Activated naive CD4-positive, alpha-beta T cell treated with anti-CD3 and anti-CD28 coated beads, Interleukin-2, amount 50 U/mL, for 24 hours (primary cell): Measurements from ENCODE around the gene ARL8B.
"Not testable (repeated sequence)": the region's sequence is repeated elsewhere in the genome, so short reads cannot be mapped to it uniquely, and the experiment has no call there.

Experiments used
- H3K27ac Mint-ChIP-seq: one replicate; pipeline ENCODE4 v1.8.0; 2021; ENCODE audit warnings: mild to moderate bottlenecking, mixed read lengths
- H3K27me3 Mint-ChIP-seq: one replicate; pipeline ENCODE4 v1.8.0; 2021; ENCODE audit warnings: mixed read lengths
- H3K36me3 Mint-ChIP-seq: one replicate; pipeline ENCODE4 v1.8.0; 2021; ENCODE audit warnings: mixed read lengths
- H3K4me1 Mint-ChIP-seq: one replicate; pipeline ENCODE4 v1.8.0; 2021; ENCODE audit warnings: mixed read lengths
- H3K4me3 Mint-ChIP-seq: one replicate; pipeline ENCODE4 v1.8.0; 2021; ENCODE audit warnings: mild to moderate bottlenecking, mixed read lengths
- H3K9me3 Mint-ChIP-seq: one replicate; pipeline ENCODE4 v1.8.0; 2021; ENCODE audit warnings: mixed read lengths

ARL8B gene

DNA sequence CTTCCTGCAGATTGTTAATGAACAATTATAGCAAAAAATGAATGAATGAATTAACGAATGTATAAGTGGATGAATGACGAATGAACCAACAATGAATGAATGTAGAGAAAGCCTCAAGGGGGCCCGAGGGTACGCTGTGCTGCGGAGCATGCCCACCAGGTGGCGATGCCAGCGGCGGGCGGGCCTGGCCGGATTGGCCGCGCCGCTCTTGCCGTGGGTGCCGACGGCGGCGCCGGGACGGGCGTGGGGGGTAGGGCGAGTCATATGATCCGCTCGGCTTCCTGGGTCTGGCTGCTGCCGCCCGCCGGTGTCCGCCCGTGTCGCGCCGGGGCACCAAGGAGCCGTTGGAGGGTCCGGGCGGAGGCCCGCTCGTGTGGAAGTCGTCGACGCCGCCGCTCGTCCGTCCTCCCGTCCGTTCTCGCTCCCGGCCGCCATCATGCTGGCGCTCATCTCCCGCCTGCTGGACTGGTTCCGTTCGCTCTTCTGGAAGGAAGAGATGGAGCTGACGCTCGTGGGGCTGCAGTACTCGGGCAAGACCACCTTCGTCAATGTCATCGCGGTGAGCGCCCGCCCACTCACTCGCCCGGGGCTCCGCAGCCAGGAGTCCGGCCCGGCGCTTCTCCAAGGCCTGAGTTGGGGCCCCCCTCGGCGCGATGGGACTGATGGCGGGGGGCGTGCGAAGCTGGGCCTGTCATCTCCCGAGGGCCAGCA is at the start of gene ARL8B:
ARL8B (plus strand) TSS at position 263 of the 711 bp plus-strand sequence; CDS start at position 437, 174 bp downstream.
- Mint-ChIP-seq H3K4me1 (peaks cover 48% of the 10 kb centered on the region), H3K27ac (peak within 1 kb of the TSS; percentile 93), H3K4me3 (peak within 1 kb of the TSS; percentile 98), H3K9me3 (no peaks in the 10 kb centered on the region), H3K36me3 (peaks cover 2% of the 10 kb centered on the region), H3K27me3 (no peaks in the 10 kb centered on the region)

- Mint-ChIP-seq H3K27me3 (peaks cover 1% of the 10 kb centered on the region), H3K27ac (no peak overlapping the region), H3K4me3 (no peak overlapping the region), H3K36me3 (no peaks in the 10 kb centered on the region), H3K4me1 (no peaks in the 10 kb centered on the region), H3K9me3 (no peaks in the 10 kb centered on the region)
Observed at GRCh38 chr3:5073374-5074085, 48.6 kb upstream of the ARL8B start.

- Mint-ChIP-seq H3K36me3 (no peaks in the 10 kb centered on the region), H3K9me3 (no peaks in the 10 kb centered on the region), H3K4me1 (no peaks in the 10 kb centered on the region), H3K4me3 (no peak overlapping the region), H3K27ac (no peak overlapping the region), H3K27me3 (no peaks in the 10 kb centered on the region)
Observed at GRCh38 chr3:5078151-5078550, 43.9 kb upstream of the ARL8B start.

DNA sequence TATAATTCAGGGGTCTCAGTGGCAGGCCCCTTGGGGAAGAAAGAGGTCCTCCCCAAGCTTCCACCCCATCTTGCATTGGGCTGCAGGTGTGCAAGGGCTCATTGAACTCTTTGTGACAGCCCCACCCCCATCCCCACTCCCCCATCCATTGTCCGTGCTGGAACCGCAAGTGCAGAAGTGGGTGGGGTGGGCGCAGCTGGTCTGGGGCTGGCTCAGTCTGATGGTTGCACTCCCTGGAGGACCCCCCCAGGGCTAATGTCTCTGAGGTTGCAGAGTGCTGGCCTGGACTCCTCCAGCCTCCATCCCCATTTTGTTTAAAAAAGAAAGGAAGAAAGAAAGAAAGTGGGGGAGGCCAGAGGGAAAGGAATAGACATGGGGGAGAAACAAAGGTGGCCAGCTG is 42.3 kb upstream of the ARL8B start:
- no peak overlapping the region for H3K4me3 Mint-ChIP-seq
- no peak overlapping the region for H3K27ac Mint-ChIP-seq
- H3K27me3 Mint-ChIP-seq: no peaks in the 10 kb centered on the region
- no peaks in the 10 kb centered on the region for H3K36me3 Mint-ChIP-seq
- no peaks in the 10 kb centered on the region for H3K4me1 Mint-ChIP-seq
- H3K9me3 Mint-ChIP-seq: no peaks in the 10 kb centered on the region

DNA sequence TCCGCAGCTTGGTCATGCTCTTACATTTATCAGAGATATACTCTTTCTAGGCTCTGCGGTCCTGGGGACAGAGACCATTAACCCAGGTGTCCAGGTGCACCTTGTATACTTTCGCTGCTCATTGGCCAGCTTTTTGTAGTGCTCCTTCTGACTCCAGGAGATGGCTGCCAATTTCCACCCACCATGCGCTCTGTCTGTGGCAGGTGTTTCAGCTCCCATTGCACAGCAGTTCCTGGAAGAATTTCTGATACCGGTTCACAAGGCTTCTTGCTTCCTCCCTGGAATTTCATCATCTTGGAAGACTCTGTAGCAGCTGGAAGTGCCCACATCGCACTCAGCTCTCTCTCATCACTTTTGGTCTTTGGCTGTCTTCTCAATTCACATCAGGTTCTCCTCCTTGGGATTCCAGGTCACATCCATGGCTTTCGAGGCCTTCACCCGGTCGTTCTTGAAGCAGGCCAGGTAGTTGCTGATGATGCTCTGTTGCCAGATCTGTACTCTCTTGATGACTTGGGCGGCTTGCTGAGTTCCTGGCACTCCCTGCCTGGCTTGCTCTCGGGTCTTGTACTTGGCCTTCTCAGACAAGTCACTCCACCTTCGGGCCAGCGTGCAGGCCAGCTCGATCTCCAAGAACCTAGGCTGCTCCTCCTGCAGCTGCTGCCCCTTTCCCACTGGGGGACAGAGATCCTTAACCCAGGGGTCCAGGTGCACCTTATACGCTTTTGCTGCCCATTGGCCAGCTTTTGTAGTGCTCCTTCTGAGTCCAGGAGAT is 41.1 kb upstream of the ARL8B start:
- Mint-ChIP-seq H3K27me3 (no peaks in the 10 kb centered on the region), H3K27ac (no peak overlapping the region), H3K9me3 (no peaks in the 10 kb centered on the region), H3K4me3 (no peak overlapping the region), H3K36me3 (no peaks in the 10 kb centered on the region), H3K4me1 (no peaks in the 10 kb centered on the region)

DNA sequence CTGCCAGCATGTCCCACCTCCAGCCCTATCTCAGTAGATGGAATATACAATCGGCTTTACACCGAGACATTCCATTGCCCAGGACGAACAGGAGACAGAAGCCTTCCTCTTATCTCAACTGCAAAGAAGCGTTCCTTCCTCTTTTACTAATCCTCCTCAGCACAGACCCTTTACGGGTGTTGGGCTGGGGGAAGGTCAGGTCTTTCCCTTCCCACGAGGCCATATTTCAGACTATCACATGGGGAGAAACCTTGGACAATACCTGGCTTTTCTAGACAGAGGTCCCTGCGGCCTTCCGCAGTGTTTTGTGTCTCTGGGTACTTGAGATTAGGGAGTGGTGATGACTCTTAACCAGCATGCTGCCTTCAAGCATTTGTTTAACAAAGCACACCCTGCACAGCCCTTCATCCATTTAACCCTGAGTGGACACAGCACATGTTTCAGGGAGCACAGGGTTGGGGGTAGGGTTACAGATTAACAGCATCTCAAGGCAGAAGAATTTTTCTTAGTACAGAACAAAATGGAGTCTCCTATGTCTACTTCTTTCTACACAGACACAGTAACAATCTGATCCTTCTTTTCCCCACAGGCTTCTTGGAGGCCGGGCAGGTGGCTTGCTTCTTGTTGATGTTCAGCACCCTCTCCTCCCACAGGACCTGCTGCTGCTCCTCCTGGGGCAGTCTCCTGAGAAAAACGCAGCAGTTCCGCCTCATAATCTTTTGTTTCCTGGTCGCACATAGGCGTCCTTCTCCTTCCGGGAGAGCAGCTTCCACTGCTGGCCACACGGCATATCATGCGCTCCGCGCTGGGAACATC is 39.9 kb upstream of the ARL8B start:
- H3K27ac Mint-ChIP-seq: not testable (repeated sequence)

DNA sequence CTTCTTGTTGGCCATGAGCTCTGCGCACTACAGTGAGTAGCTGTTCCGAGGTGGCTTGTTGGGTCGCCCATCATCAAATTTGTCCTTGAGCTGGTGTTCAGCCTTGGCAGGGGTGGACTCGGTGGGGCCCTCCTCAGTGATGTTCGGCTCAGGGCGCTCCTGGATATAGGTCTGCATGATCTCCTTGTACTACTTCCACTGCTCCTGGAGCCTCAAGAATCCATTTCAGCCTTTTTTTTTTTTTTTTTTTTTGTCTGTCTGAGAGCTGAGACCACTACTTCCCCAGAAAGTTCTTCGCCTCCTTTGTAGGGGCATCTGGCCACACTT is 39.3 kb upstream of the ARL8B start:
- no peaks in the 10 kb centered on the region for H3K36me3 Mint-ChIP-seq

More for the DNA sequence above, 39.9 kb upstream of the ARL8B start:
- H3K4me1 Mint-ChIP-seq, H3K4me3 Mint-ChIP-seq, H3K9me3 Mint-ChIP-seq, H3K27me3 Mint-ChIP-seq, H3K36me3 Mint-ChIP-seq: not testable (repeated sequence)

DNA sequence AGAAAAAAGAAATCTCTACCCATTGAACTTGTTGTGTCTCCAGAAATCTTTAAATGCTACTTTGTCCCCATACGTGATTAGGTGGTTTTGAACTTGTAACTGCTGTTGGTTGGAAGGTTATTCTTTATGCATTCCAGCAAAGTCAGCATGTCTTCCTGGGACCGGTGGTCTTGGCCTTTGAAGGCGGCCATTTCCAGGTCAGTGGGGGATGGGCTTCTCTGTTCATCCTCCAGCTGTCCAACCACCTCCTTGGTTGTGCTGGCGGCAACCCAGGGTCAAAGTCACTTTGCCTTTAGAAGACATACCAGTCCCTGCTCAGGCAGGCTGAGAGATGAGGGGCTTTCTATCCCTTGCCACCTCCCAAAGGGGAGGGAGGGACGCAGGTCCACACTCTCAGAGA is 37.9 kb upstream of the ARL8B start:
- Mint-ChIP-seq H3K9me3 (no peaks in the 10 kb centered on the region), H3K4me1 (no peaks in the 10 kb centered on the region), H3K27me3 (no peaks in the 10 kb centered on the region), H3K36me3 (no peaks in the 10 kb centered on the region), H3K4me3 (no peak overlapping the region), H3K27ac (no peak overlapping the region)

More for the DNA sequence above, 39.3 kb upstream of the ARL8B start:
- Mint-ChIP-seq H3K27me3 (no peaks in the 10 kb centered on the region), H3K27ac (no peak overlapping the region), H3K9me3 (no peaks in the 10 kb centered on the region), H3K4me1 (no peaks in the 10 kb centered on the region), H3K4me3 (no peak overlapping the region)

DNA sequence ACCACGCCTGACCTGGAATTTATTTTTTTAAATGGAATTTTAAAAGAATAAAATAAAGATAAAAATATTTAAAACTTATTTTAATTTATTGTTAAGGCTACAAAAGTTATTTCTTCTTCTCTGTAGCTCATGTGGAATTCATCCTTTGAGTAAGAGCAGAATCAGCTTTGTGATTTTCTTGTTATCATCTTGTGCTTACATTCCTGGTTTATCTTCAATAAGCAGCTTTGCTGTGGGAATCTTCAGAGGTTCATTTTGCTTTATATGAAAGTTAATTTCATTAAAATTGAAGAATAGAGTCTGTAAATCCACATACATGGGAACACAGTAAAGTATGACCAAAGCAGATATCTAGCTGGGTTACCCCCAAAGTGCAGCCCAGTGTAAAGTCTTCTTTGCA is 35.4 kb upstream of the ARL8B start:
- no peaks in the 10 kb centered on the region for H3K4me1 Mint-ChIP-seq
- H3K27ac Mint-ChIP-seq: no peak overlapping the region
- H3K36me3 Mint-ChIP-seq: no peaks in the 10 kb centered on the region
- no peaks in the 10 kb centered on the region for H3K9me3 Mint-ChIP-seq
- H3K4me3 Mint-ChIP-seq: no peak overlapping the region
- H3K27me3 Mint-ChIP-seq: no peaks in the 10 kb centered on the region

DNA sequence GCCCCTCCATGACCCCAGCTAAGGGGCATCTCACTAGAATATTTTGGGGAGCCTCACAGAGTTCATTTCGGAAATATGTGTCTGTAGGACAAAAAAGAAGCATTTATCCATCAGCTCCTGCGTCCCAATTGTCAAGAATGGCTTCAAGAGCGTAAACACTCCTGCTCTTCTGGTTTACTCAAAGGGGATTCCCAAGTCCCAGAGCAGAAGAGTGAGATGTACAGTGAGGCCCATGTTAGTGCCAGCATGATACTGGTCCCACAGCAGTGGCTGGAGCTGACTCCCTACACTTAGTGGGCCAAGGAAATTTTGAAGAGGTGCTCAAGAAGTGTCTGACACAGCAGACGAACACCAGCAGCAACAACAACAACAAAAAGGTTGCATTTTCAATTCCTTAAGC is 34.9 kb upstream of the ARL8B start:
- no peaks in the 10 kb centered on the region for H3K4me1 Mint-ChIP-seq
- no peak overlapping the region for H3K27ac Mint-ChIP-seq
- H3K9me3 Mint-ChIP-seq: no peaks in the 10 kb centered on the region
- no peak overlapping the region for H3K4me3 Mint-ChIP-seq
- no peaks in the 10 kb centered on the region for H3K27me3 Mint-ChIP-seq
- H3K36me3 Mint-ChIP-seq: no peaks in the 10 kb centered on the region

DNA sequence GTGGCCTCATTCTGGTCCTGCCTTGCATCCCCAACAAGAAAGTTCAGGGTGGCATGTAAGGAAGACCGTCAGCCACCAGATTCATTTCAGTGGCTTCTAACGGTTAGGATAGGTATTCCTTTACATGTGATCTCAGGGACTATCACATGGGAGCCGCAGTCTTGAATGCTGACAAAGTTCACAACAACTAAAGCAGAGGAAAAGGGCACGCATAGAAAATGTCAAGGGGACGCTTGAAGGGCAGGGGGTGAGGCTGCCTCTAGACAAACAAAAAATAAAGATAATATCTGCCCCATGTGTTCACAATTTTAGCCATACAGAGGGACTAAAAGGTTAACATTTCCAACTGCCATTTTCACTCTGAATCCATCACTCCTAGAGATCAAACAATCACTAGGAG is 31.9 kb upstream of the ARL8B start:
- peaks cover 7% of the 10 kb centered on the region for H3K27me3 Mint-ChIP-seq
- no peaks in the 10 kb centered on the region for H3K9me3 Mint-ChIP-seq
- H3K4me1 Mint-ChIP-seq: no peaks in the 10 kb centered on the region
- H3K36me3 Mint-ChIP-seq: no peaks in the 10 kb centered on the region
- H3K4me3 Mint-ChIP-seq: no peak overlapping the region
- no peak overlapping the region for H3K27ac Mint-ChIP-seq

DNA sequence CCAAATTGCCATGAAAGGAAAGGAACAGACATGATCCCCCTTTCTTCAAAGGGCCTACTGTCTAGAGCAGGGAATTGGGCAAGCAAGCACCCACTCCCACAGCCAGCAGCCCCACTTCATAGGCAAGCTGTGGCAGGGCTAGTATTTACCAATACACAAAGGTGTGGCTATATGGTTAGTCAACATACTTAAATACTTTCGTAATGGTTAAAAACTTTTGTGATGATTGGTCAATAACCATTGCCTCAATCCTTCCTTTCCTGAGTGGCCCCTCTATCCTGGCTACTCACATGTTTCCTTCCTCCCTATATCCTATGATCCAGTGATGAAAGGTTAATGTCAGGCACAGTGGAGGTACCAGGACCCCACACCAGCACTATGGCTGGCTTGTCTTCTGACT is 30.1 kb upstream of the ARL8B start:
- H3K36me3 Mint-ChIP-seq: no peaks in the 10 kb centered on the region
- peaks cover 14% of the 10 kb centered on the region for H3K27me3 Mint-ChIP-seq
- no peak overlapping the region for H3K27ac Mint-ChIP-seq
- no peak overlapping the region for H3K4me3 Mint-ChIP-seq
- no peaks in the 10 kb centered on the region for H3K4me1 Mint-ChIP-seq
- no peaks in the 10 kb centered on the region for H3K9me3 Mint-ChIP-seq

DNA sequence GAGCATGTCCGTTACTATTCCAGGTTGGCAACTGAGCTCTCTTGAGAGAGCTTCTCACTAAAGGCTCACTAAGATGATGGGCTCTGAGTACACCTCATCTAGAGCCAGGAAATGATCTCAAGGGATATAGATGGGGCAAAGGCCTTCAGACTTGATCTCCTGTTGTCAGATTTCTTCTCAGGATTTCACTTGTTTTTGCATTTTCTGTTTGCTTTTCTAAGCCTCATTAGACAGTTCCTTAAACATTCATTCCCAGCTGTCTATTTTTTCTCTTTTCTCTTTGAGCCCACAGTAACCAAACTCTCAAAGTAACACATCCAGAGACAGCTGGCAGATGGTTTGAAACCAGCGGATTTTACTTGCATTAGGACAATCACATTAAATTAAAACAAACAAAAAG is 28.4 kb upstream of the ARL8B start:
- H3K4me1 Mint-ChIP-seq: no peaks in the 10 kb centered on the region
- peaks cover 14% of the 10 kb centered on the region for H3K27me3 Mint-ChIP-seq
- no peak overlapping the region for H3K4me3 Mint-ChIP-seq
- H3K9me3 Mint-ChIP-seq: no peaks in the 10 kb centered on the region
- H3K36me3 Mint-ChIP-seq: no peaks in the 10 kb centered on the region
- H3K27ac Mint-ChIP-seq: no peak overlapping the region

- no peaks in the 10 kb centered on the region for H3K9me3 Mint-ChIP-seq
- peaks cover 14% of the 10 kb centered on the region for H3K27me3 Mint-ChIP-seq
- no peaks in the 10 kb centered on the region for H3K36me3 Mint-ChIP-seq
- H3K4me3 Mint-ChIP-seq: no peak overlapping the region
- no peak overlapping the region for H3K27ac Mint-ChIP-seq
- H3K4me1 Mint-ChIP-seq: no peaks in the 10 kb centered on the region
Observed at GRCh38 chr3:5095886-5096285, 26.2 kb upstream of the ARL8B start.

- Mint-ChIP-seq H3K4me1 (no peaks in the 10 kb centered on the region), H3K9me3 (no peaks in the 10 kb centered on the region), H3K27ac (no peak overlapping the region), H3K27me3 (peaks cover 14% of the 10 kb centered on the region), H3K4me3 (no peak overlapping the region), H3K36me3 (no peaks in the 10 kb centered on the region)
Observed at GRCh38 chr3:5096336-5097008, 25.6 kb upstream of the ARL8B start.
